ENCODE results near the gene ATRX. TPM values are rescaled to one million over a fixed set of nuclear protein-coding genes. Genes with fewer than 3 reads are reported as not detected.

ATRX gene
- polyA plus RNA-seq, 1 donor from 2014 or later, result 64.0 TPM

- no peak overlapping the region for H3K4me2 ChIP-seq (ENCODE audit: low read length)
- H3K27ac ChIP-seq (ENCODE audit: low read length), result no peak overlapping the region
- H3K79me2 ChIP-seq (replicated peaks; ENCODE audit: insufficient read depth, low read length), result no peaks in the 10 kb centered on the region
- no peak overlapping the region for H2AFZ ChIP-seq (ENCODE audit: low read depth, low read length)
- H3K36me3 ChIP-seq (ENCODE audit: insufficient read depth, low read length), result peaks cover 3% of the 10 kb centered on the region
- no peaks in the 10 kb centered on the region for H4K20me1 ChIP-seq (ENCODE audit: insufficient read depth)
- no peak for TF ChIP-seq REST (IDR thresholded peaks at IDR 0.05; ENCODE audit: borderline replicate concordance)
- TF ChIP-seq EZH2 (IDR thresholded peaks at IDR 0.05; ENCODE audit: borderline replicate concordance, insufficient read depth, low read length, poor library complexity, severe bottlenecking), result no peak
- no peak for TF ChIP-seq SMC3 (conservative IDR thresholded peaks at IDR 0.05; ENCODE audit: poor library complexity)
- H3K27me3 ChIP-seq (ENCODE audit: insufficient read depth, low read depth, low read length), result no peaks in the 10 kb centered on the region
- H3K9me2 ChIP-seq (ENCODE audit: insufficient read depth, low read length), result no peaks in the 10 kb centered on the region
- H3F3A ChIP-seq (ENCODE audit: insufficient read depth, low read length, poor library complexity, severe bottlenecking), result no peaks in the 10 kb centered on the region
- H3K4me3 ChIP-seq (ENCODE audit: low read length), result no peak overlapping the region
- H3K9ac ChIP-seq (ENCODE audit: low read length), result no peak overlapping the region
- no peaks in the 10 kb centered on the region for H3K9me3 ChIP-seq (ENCODE audit: low read length)
Observed at GRCh38 chrX:77635373-77635772, 150.6 kb downstream of the ATRX start.

GRCh38 chrX:77628294-77629025 is 157.6 kb downstream of the ATRX start:
- Histone ChIP-seq H3K27ac (ENCODE audit: low read length) (no peak overlapping the region), H3K4me3 (ENCODE audit: low read length) (no peak overlapping the region), H3K27me3 (ENCODE audit: insufficient read depth, low read depth, low read length) (no peaks in the 10 kb centered on the region), H3K36me3 (ENCODE audit: insufficient read depth, low read length) (no peaks in the 10 kb centered on the region), H3K4me2 (ENCODE audit: low read length) (no peak overlapping the region), H3K9me2 (ENCODE audit: insufficient read depth, low read length) (no peaks in the 10 kb centered on the region), H3K9me3 (ENCODE audit: low read length) (no peaks in the 10 kb centered on the region), H3K9ac (ENCODE audit: low read length) (no peak overlapping the region), H3F3A (ENCODE audit: insufficient read depth, low read length, poor library complexity, severe bottlenecking) (no peaks in the 10 kb centered on the region), H3K79me2 (replicated peaks; ENCODE audit: insufficient read depth, low read length) (no peaks in the 10 kb centered on the region), H2AFZ (ENCODE audit: low read depth, low read length) (no peak overlapping the region), H4K20me1 (ENCODE audit: insufficient read depth) (no peaks in the 10 kb centered on the region)
- TF ChIP-seq CTCF (IDR thresholded peaks at IDR 0.05; ENCODE audit: poor library complexity, severe bottlenecking) (no peak), MXI1 (conservative IDR thresholded peaks at IDR 0.05; ENCODE audit: poor library complexity, severe bottlenecking) (no peak), SMC3 (conservative IDR thresholded peaks at IDR 0.05; ENCODE audit: poor library complexity) (no peak), RAD21 (conservative IDR thresholded peaks at IDR 0.05) (no peak), EZH2 (IDR thresholded peaks at IDR 0.05; ENCODE audit: borderline replicate concordance, insufficient read depth, low read length, poor library complexity, severe bottlenecking) (no peak), TAF1 (IDR thresholded peaks at IDR 0.05; ENCODE audit: low read depth) (no peak), EP300 (conservative IDR thresholded peaks at IDR 0.05; ENCODE audit: poor library complexity, severe bottlenecking) (no peak), POLR2AphosphoS5 (IDR thresholded peaks at IDR 0.05) (no peak), REST (IDR thresholded peaks at IDR 0.05; ENCODE audit: borderline replicate concordance) (no peak)
